Small intestine (tissue), 7 donors: Measurements from ENCODE around the gene DNMT3A. TPM values are rescaled to one million over a fixed set of nuclear protein-coding genes. Genes with fewer than 3 reads are reported as not detected.
A peak's percentile ranks its signal among the peaks of the same experiment; 100 is the strongest.

ENCODE experiments used
- DNase-seq, 2 donors: peaks; one replicate each; pipeline versions ENCODE4 v3.0.0 to v3.0.0-alpha.2; 2013
- FAIRE-seq: peaks from 2 replicates; lab custom pipeline; 2012; peaks lifted over from hg19 to GRCh38; lab: Jason Lieb, UNC
- H3K27ac ChIP-seq, 3 donors: one replicate each; pipeline ENCODE4 v1.5.1; 2013; ENCODE audit warnings: low read length in 2 of 3, mild to moderate bottlenecking in 2 of 3, control low read depth in 1 of 3, inconsistent platforms in 1 of 3, low read depth in 1 of 3, moderate library complexity in 1 of 3
- H3K27me3 ChIP-seq, 3 donors: one replicate each; pipeline ENCODE4 v1.6.1; 2013; ENCODE audit warnings: low read length in 3 of 3, inconsistent platforms in 1 of 3; ENCODE audit not compliant: control insufficient read depth in 3 of 3, insufficient read depth in 3 of 3
- H3K36me3 ChIP-seq, 3 donors: one replicate each; pipeline ENCODE4 v1.6.1; 2013; ENCODE audit warnings: low read length in 3 of 3, inconsistent platforms in 1 of 3, low read depth in 1 of 3, mild to moderate bottlenecking in 1 of 3, moderate library complexity in 1 of 3; ENCODE audit not compliant: control insufficient read depth in 3 of 3, insufficient read depth in 2 of 3
- H3K4me1 ChIP-seq, 3 donors: one replicate each; pipeline ENCODE4 v1.6.1; 2013; ENCODE audit warnings: low read length in 2 of 3, inconsistent platforms in 1 of 3, low read depth in 1 of 3, mild to moderate bottlenecking in 1 of 3, moderate library complexity in 1 of 3; ENCODE audit not compliant: control insufficient read depth in 3 of 3, insufficient read depth in 2 of 3
- H3K4me3 ChIP-seq, 3 donors: one replicate each; pipeline ENCODE4 v1.5.1; 2013; ENCODE audit warnings: low read length in 3 of 3, control low read depth in 1 of 3, inconsistent platforms in 1 of 3, low read depth in 1 of 3, mild to moderate bottlenecking in 1 of 3, moderate library complexity in 1 of 3
- H3K9me3 ChIP-seq, 2 donors: one replicate each; pipeline ENCODE4 v1.6.1; 2013; ENCODE audit warnings: low read depth in 1 of 2, low read length in 1 of 2; ENCODE audit not compliant: control insufficient read depth in 2 of 2, insufficient read depth in 1 of 2
- WGBS, 3 donors: extraction: QIAGEN DNeasy Blood & Tissue Kit; methylation state at CpG; one replicate each; pipeline ENCODE4 v1.1.7; 2013; 5-methylcytosine and 5-hydroxymethylcytosine counted together
- polyA plus RNA-seq, 4 donors: library from polyadenylated mRNA; stranded (reverse) in 3 of 4; unstranded in 1 of 4; fragments of 200-250 nt in 3 of 4; fragments of 120-200 nt in 1 of 4; gene quantifications; one replicate each; pipeline versions ENCODE4 v1.2.1 to v1.2.3, GENCODE V29; 2013
- donor health status: healthy with polysubstance abuse.
- donor health status: control.
- donor health status: control.
- donor health status: Bipolar disorder and iron deficiency.
- donor health status: healthy.

The DNMT3A gene
- polyA plus RNA-seq, 4 donors = 3.4 to 51.2 (median 9.7) TPM

DNA sequence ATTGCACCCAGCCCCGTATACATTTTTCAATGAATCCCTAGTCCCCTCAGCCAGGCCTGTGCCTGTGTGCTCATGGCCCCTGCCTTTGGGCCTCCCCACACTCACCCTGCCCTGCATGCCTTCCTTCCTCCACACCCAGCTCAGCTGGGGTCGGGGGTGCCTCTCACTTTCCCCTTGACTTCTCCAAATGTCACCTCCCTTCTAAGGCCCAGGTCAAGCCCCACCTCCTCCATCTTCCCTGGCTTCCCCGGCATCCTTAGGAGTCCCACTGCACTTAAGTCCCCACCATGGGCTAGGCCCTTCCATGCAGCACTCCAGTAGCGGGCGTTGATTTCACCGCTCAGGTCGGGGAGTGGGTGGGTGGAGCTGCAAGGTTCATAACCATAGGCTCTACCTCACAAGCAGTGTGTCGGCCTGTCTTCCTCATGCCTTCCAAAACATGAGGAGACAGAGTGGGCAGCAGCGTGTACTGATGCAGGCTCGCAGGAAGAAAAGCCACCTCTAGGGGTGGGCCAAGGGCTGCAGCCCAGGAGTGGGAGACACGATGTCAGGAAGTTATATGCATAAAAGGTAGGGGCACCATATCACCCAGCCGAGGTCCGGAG lies 47.7 kb downstream of the DNMT3A start:
- Histone ChIP-seq H3K9me3 (no peaks in the 10 kb centered on the region), H3K4me3 (no peak overlapping the region), H3K27me3 (no peaks in the 10 kb centered on the region), H3K27ac (peak overlapping the region in 1 of 3 donors; percentile 96), H3K4me1 (peaks cover 0 to 12% (median 7%) of the 10 kb centered on the region in 3 donors), H3K36me3 (peaks cover 0 to 89% (median 3%) of the 10 kb centered on the region in 3 donors)
- DNase-seq (no peak), FAIRE-seq (no peak)
- 62 to 92% (median 85%) methylated on average over 13 of the region's 13 CpGs for WGBS, 3 donors

DNA sequence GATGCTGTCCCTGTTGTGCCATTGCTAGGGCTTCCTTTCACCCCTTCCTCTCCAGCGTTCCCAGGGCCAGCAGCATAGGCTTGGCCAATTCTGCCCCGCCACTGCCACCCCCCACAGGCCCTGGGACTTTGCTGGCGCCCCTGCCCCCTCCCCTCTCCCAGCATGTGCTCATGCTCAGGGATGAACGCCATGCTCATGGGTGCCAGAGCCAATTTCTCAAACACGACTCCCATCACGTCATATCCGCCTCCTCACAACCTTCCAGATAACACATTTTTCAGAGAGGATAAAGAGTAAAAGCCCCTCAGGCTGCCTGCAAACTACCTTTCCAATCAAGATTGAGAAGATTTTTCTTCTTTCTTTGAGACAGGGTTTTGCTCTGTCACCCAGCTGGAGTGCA lies 48.6 kb downstream of the DNMT3A start:
- H3K36me3 ChIP-seq = peaks cover 0 to 80% (median under 1%) of the 10 kb centered on the region in 3 donors
- no peaks in the 10 kb centered on the region for H3K9me3 ChIP-seq
- DNase-seq = no peak
- WGBS, 3 donors = 78 to 92% (median 86%) methylated on average over 7 of the region's 7 CpGs
- H3K27ac ChIP-seq = no peak overlapping the region
- H3K4me3 ChIP-seq = no peak overlapping the region
- FAIRE-seq = no peak
- peaks cover 0 to 12% (median 7%) of the 10 kb centered on the region in 3 donors for H3K4me1 ChIP-seq
- no peaks in the 10 kb centered on the region for H3K27me3 ChIP-seq

DNA sequence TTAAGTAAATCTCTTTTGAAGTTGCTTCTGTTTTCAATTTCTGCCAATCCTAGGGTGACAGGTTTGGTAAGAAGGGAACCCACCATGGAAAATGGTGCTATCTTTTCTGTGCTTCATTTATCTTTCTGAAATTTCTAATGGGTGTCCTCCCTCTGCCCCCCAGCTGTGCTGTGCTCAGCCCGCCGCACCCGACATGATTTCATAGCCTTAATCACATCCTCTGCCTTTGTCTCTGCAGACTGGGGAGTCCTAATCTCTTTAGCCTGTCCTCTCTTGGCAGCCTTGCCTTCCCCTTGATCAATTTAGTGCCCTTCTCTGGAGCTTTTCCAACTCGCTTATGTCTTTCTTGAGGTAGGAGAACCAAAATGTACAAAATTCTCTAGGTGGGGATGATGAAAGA lies 49.3 kb downstream of the DNMT3A start:
- FAIRE-seq (no peak), DNase-seq (no peak)
- peak overlapping the region in 1 of 3 donors; percentile 12 for H3K27ac ChIP-seq
- H3K9me3 ChIP-seq = no peaks in the 10 kb centered on the region
- H3K27me3 ChIP-seq = no peaks in the 10 kb centered on the region
- peaks cover 0 to 12% (median 7%) of the 10 kb centered on the region in 3 donors for H3K4me1 ChIP-seq
- no peak overlapping the region for H3K4me3 ChIP-seq
- WGBS, 3 donors = 85 to 93% (median 91%) methylated on average over 4 of the region's 4 CpGs
- peaks cover 0 to 78% (median 0%) of the 10 kb centered on the region in 3 donors for H3K36me3 ChIP-seq

DNA sequence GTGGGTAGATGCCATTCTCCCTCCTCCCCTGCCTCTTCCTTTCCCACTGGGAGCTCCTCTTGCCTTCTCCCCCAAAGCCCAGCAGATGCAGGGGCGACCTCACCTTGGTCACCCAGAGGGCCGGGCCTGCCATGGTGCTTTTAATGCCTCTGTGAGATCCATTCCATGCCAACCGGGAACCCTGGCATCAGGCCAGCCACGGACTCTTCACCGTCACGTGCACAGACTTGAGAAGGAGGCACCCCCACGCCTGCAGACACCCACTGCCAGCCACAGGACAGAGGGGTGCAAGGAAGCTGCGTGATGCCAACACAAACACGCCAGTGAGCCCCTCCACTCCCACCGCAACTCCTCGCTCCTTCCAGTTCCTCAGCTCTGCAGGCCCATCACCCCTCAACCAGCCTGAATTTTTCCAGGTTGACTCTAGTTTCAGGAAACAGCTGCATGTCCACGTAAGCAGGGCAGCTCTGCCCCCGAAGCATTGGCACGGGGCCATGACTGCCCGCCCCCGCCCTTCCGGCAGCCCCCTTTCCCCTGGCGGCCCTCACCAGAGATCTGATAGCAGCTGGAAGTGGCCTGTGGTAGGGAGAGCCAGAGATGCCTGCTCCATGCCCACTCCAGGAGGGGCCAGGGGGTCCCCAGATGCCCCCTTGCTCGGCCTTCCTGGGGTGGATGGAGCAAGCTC lies 50.8 kb downstream of the DNMT3A start:
- Histone ChIP-seq H3K4me1 (peaks cover 0 to 12% (median 7%) of the 10 kb centered on the region in 3 donors), H3K27ac (no peak overlapping the region), H3K27me3 (no peaks in the 10 kb centered on the region), H3K4me3 (peak overlapping the region in 1 of 3 donors; percentile 20), H3K9me3 (no peaks in the 10 kb centered on the region), H3K36me3 (peaks cover 0 to 78% (median 0%) of the 10 kb centered on the region in 3 donors)
- DNase-seq = no peak
- WGBS, 3 donors = 72 to 84% (median 83%) methylated on average over 18 to 19 of the region's 19 CpGs
- FAIRE-seq = no peak

DNA sequence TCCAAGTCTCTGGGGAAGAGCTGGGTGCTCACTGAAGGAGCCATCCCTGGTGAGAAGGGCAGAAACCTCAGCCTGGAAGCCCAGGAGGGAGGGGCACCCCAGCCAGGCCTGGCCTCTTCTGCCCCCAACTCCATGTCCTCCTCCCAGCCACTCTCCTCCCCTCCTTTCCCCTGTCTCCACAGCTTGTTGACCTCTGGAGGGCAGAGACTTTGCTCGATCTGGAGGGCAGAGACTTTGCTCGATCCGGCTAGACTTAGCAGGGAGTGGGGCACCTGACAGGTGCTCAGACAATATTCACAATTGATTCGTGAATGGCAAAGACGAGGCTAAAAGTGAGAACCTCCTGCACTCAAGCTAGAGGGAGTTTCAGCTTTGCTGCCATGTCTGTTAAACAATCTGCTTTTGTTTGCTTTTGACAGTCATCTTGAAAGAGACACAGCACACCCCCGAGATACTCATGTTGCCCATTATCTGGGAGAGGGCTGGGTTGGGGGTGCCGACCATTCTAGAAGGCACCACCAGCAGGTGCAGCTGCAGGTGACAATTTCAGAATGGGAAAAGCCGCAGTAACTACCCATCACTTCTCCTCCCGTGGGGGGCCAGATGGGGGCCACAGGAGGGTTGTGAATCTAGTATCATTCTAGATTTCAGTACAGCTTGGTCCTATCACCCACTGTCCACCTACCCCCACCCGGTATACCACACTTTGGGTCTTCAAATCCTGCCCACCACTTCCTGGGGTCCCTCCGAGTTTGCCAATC lies 54.8 kb downstream of the DNMT3A start:
- Histone ChIP-seq H3K4me3 (no peak overlapping the region), H3K27me3 (no peaks in the 10 kb centered on the region), H3K9me3 (no peaks in the 10 kb centered on the region), H3K36me3 (peaks cover 0 to 77% (median 2%) of the 10 kb centered on the region in 3 donors), H3K4me1 (no peaks in the 10 kb centered on the region), H3K27ac (peak overlapping the region in 2 of 3 donors; percentile 38 to 69)
- DNase-seq (no peak), FAIRE-seq (no peak)
- 44 to 62% (median 56%) methylated on average over 11 of the region's 11 CpGs for WGBS, 3 donors

DNA sequence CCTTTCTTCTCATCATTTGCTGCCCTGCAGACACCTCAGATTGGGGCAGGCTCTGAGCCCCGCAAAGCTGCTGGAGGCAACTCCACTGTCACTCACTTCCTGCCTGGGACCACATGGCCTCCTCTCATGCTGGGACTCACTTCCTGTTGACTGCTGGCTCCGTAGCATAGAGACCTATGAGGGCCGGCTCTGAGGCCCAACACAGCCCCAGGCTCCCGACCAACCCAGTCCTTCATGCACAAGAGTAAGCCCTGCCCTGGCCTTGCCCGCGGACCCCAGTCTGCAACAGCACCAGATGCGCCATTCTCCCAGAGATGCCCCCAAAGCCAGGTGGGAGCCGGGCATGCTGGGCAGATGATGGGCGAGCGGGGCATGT lies 55.7 kb downstream of the DNMT3A start:
- no peaks in the 10 kb centered on the region for H3K4me1 ChIP-seq
- peaks cover 0 to 73% (median 2%) of the 10 kb centered on the region in 3 donors for H3K36me3 ChIP-seq
- peak in 1 of 2 donors; percentile 50 for DNase-seq
- H3K4me3 ChIP-seq = no peak overlapping the region
- 70 to 86% (median 81%) methylated on average over 10 of the region's 10 CpGs for WGBS, 3 donors
- no peaks in the 10 kb centered on the region for H3K27me3 ChIP-seq
- no peaks in the 10 kb centered on the region for H3K9me3 ChIP-seq
- FAIRE-seq = no peak
- peak overlapping the region; percentile 9 to 69 (median 38) for H3K27ac ChIP-seq

DNA sequence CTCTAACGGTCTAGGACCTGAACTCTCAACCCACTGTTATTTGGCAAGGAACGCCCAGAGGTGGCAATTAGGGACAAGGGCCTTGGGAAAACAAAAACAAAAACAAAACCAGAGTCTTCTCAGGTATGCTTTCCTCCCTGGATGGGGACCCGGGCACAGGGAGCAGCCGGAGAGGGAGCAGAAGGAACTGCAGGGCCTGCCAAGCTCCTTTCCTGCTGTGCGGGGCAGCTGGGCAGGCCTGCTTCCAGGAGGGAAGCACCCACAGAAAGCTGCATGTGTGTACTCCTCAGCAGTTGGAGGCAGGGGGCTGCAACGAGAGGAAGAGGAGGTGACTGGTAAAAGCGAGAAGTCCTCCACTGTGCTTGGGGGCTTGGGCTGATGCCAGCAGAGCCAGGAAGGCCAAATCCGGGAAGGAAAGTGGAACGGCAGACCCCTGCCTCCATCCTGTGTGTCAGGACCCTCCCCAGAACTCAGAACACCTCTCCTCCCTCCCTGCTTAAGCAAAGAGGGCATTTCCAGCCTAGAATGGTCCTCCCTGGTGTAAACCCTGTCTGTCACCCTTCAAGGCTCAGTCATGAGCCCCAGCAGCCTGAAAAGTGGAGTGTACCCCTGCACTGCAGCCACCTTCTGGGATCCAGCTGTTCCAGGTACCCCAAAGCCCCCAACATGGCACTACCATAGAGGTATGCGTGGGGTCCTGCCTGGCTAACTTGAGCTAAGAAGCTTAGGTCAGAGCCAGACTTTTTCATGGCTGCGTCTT lies 56.3 kb downstream of the DNMT3A start:
- Histone ChIP-seq H3K27ac (peak overlapping the region; percentile 9 to 69 (median 38)), H3K9me3 (no peaks in the 10 kb centered on the region), H3K36me3 (peaks cover 0 to 73% (median 2%) of the 10 kb centered on the region in 3 donors), H3K27me3 (no peaks in the 10 kb centered on the region), H3K4me1 (no peaks in the 10 kb centered on the region), H3K4me3 (no peak overlapping the region)
- DNase-seq (no peak), FAIRE-seq (no peak)
- 74 to 89% (median 87%) methylated on average over 11 of the region's 11 CpGs for WGBS, 3 donors

DNA sequence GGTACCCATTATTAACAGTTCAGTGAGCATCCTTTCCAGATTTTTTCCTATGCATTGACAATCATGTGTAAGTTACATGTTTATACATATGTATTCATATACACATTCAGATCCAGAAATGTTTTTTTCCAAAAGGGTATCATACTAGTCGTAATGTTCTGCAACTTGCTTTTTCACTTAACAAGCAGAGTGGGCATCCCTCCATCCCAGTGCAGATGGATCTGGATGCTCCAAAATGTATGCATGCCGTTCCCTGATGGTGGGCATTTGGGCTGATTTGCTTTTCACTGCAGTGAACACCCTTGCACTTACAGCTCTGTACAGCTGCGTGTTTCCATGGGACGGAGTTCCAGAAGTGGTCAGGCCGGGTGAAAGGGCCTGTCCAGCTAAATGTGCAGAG lies 57.0 kb downstream of the DNMT3A start:
- DNase-seq = no peak
- Histone ChIP-seq H3K4me1 (no peaks in the 10 kb centered on the region), H3K4me3 (no peak overlapping the region), H3K27ac (peak overlapping the region in 1 of 3 donors; percentile 11), H3K36me3 (peaks cover 0 to 76% (median 2%) of the 10 kb centered on the region in 3 donors), H3K9me3 (no peaks in the 10 kb centered on the region), H3K27me3 (no peaks in the 10 kb centered on the region)
- WGBS, 3 donors = 89 to 95% (median 92%) methylated on average over 5 of the region's 5 CpGs
- FAIRE-seq = no peak
